ENCODE data around the gene AFM.
"Not testable (repeated sequence)": the region's sequence is repeated elsewhere in the genome, so short reads cannot be mapped to it uniquely, and the experiment has no call there.

Gene AFM

GRCh38 chr4:73499996-73500765 lies 18.6 kb downstream of the AFM start:
- no peak for DNase-seq (ENCODE audit: low read depth in 1 of 2, low spot score in 1 of 2)

- no peak for DNase-seq (ENCODE audit: low read depth in 1 of 2, low spot score in 1 of 2)
Measured at GRCh38 chr4:73501664-73502265, 20.2 kb downstream of the AFM start.

- DNase-seq (ENCODE audit: low read depth in 1 of 2, low spot score in 1 of 2) = no peak
Measured at GRCh38 chr4:73505567-73505966, 24.0 kb downstream of the AFM start.

- no peak for DNase-seq (ENCODE audit: low read depth in 1 of 2, low spot score in 1 of 2)
Measured at GRCh38 chr4:73507541-73507940, 26.0 kb downstream of the AFM start.

GRCh38 chr4:73508651-73509050 lies 27.1 kb downstream of the AFM start:
- no peak for DNase-seq (ENCODE audit: low read depth in 1 of 2, low spot score in 1 of 2)

GRCh38 chr4:73518340-73518739 lies 36.8 kb downstream of the AFM start:
- DNase-seq (ENCODE audit: low read depth in 1 of 2, low spot score in 1 of 2) = no peak

GRCh38 chr4:73520821-73521220 lies 39.3 kb downstream of the AFM start:
- DNase-seq (ENCODE audit: low read depth in 1 of 2, low spot score in 1 of 2) = no peak

GRCh38 chr4:73523126-73523525 lies 41.6 kb downstream of the AFM start:
- no peak for DNase-seq (ENCODE audit: low read depth in 1 of 2, low spot score in 1 of 2)

GRCh38 chr4:73525611-73526010 lies 44.1 kb downstream of the AFM start:
- DNase-seq (ENCODE audit: low read depth in 1 of 2, low spot score in 1 of 2) = no peak

GRCh38 chr4:73527196-73527595 lies 45.7 kb downstream of the AFM start:
- no peak for DNase-seq (ENCODE audit: low read depth in 1 of 2, low spot score in 1 of 2)

- no peak for DNase-seq (ENCODE audit: low read depth in 1 of 2, low spot score in 1 of 2)
Measured at GRCh38 chr4:73528171-73528570, 46.6 kb downstream of the AFM start.

- no peak for DNase-seq (ENCODE audit: low read depth in 1 of 2, low spot score in 1 of 2)
Measured at GRCh38 chr4:73533515-73534422, 52.2 kb downstream of the AFM start.

GRCh38 chr4:73538162-73538561 lies 56.6 kb downstream of the AFM start:
- no peak for DNase-seq (ENCODE audit: low read depth in 1 of 2, low spot score in 1 of 2)

- no peak for DNase-seq (ENCODE audit: low read depth in 1 of 2, low spot score in 1 of 2)
Measured at GRCh38 chr4:73539386-73539785, 57.8 kb downstream of the AFM start.

GRCh38 chr4:73540826-73541225 lies 59.3 kb downstream of the AFM start:
- no peak for DNase-seq (ENCODE audit: low read depth in 1 of 2, low spot score in 1 of 2)

- DNase-seq (ENCODE audit: low read depth in 1 of 2, low spot score in 1 of 2) = no peak
Measured at GRCh38 chr4:73541251-73541650, 59.7 kb downstream of the AFM start.

GRCh38 chr4:73544620-73545019 lies 63.1 kb downstream of the AFM start:
- DNase-seq (ENCODE audit: low read depth in 1 of 2, low spot score in 1 of 2) = no peak

- not testable (repeated sequence) for DNase-seq (ENCODE audit: low read depth in 1 of 2, low spot score in 1 of 2)
Measured at GRCh38 chr4:73550865-73551264, 69.3 kb downstream of the AFM start.

Measured in stimulated activated CD4-positive, alpha-beta T cell treated with anti-CD3 and anti-CD28 coated beads, Interleukin-15, amount 100 ng/mL, for 1 hour (primary cell).